NB4 (cell line): ENCODE data around the gene PSME4.
A peak's percentile ranks its signal among the peaks of the same experiment; 100 is the strongest.

ENCODE experiments used
- DNase-seq: peaks from one replicate; pipeline ENCODE4 v3.0.0; 2010; ENCODE audit warnings: low read depth
- H3K4me3 ChIP-seq: one replicate; pipeline ENCODE4 v1.5.1; 2011; ENCODE audit warnings: mild to moderate bottlenecking, low read depth, low read length, moderate library complexity
- MYC ChIP-seq: IDR thresholded peaks from 2 replicates; pipeline ENCODE4 v1.6.1; 2011; ENCODE audit warnings: low read depth, low read length
- POLR2A ChIP-seq: IDR thresholded peaks from 2 replicates; pipeline ENCODE4 v1.6.1; 2011; ENCODE audit warnings: mild to moderate bottlenecking; ENCODE audit not compliant: insufficient read length; ENCODE audit errors: extremely low read depth
- TF ChIP-seq, protein P1 (sequence below): IDR thresholded peaks from 2 replicates; pipeline ENCODE4 v1.6.1; 2011; ENCODE audit warnings: low read depth, low read length
- TF ChIP-seq, protein P2 (sequence below): IDR thresholded peaks from one replicate; pipeline ENCODE4 v1.5.1; 2012; ENCODE audit warnings: low read depth, low read length

Gene PSME4

DNA sequence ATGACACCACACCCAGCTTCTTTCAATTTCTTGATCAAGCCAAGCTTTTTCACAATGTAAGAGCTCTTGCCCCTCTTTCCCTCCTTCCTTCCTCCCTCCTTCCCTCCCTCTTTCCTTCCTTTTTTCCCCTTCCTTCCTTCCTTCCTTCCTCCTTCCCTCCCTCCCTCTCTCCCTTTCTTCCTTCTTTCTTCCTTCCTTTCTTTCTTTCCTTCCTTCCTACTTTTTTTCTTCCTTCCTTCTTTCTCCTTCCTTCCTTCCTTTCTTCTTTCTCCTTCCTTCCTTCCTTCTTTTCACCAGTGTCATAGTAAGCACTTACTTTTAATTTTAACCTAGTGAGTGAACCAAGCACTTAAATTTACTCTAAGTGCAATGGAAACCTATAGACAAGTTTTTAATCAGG lies 21.2 kb upstream of the PSME4 start:
- TF ChIP-seq POLR2A = no peak
- TF ChIP-seq MYC = no peak
- TF ChIP-seq, protein P1, sequence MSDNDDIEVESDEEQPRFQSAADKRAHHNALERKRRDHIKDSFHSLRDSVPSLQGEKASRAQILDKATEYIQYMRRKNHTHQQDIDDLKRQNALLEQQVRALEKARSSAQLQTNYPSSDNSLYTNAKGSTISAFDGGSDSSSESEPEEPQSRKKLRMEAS = no peak
- TF ChIP-seq, protein P2, sequence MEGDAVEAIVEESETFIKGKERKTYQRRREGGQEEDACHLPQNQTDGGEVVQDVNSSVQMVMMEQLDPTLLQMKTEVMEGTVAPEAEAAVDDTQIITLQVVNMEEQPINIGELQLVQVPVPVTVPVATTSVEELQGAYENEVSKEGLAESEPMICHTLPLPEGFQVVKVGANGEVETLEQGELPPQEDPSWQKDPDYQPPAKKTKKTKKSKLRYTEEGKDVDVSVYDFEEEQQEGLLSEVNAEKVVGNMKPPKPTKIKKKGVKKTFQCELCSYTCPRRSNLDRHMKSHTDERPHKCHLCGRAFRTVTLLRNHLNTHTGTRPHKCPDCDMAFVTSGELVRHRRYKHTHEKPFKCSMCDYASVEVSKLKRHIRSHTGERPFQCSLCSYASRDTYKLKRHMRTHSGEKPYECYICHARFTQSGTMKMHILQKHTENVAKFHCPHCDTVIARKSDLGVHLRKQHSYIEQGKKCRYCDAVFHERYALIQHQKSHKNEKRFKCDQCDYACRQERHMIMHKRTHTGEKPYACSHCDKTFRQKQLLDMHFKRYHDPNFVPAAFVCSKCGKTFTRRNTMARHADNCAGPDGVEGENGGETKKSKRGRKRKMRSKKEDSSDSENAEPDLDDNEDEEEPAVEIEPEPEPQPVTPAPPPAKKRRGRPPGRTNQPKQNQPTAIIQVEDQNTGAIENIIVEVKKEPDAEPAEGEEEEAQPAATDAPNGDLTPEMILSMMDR = no peak
- DNase-seq = no peak

DNA sequence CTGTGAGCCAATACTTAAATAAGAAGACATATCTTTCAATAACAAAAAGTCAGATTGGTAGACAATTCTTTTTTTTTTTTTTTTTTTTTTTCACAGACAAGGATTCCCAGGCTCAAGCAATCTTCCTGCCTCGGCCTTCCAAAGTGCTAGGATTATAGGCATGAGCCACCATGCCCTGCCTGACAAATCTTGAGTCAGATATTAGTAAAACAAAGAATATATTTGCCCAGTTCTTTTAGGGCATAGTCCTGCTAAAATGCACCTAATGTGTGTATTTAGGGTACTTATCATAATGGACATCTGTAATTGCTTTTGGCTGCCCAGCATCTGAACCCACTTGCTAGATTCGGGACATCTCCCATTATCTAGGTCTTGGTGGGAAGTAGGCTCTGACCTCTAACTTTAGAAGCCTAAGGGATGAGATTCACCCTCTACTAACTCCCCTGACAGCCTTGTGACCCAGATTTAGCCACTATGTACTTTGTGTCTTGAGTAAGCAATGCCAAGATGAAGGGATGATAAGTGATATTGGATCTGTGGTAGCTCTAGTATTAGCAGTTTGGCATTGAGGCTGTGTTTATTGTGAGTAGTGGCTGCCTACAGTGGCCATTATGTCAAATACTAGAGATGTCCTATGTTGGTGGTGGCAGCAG lies 18.5 kb upstream of the PSME4 start:
- no peak overlapping the region for H3K4me3 ChIP-seq
- TF ChIP-seq POLR2A (no peak), MYC (no peak)
- TF ChIP-seq, protein P1 = no peak
- TF ChIP-seq, protein P2 = no peak
- no peak for DNase-seq

More for the DNA sequence above, 21.2 kb upstream of the PSME4 start:
- H3K4me3 ChIP-seq = no peak overlapping the region

DNA sequence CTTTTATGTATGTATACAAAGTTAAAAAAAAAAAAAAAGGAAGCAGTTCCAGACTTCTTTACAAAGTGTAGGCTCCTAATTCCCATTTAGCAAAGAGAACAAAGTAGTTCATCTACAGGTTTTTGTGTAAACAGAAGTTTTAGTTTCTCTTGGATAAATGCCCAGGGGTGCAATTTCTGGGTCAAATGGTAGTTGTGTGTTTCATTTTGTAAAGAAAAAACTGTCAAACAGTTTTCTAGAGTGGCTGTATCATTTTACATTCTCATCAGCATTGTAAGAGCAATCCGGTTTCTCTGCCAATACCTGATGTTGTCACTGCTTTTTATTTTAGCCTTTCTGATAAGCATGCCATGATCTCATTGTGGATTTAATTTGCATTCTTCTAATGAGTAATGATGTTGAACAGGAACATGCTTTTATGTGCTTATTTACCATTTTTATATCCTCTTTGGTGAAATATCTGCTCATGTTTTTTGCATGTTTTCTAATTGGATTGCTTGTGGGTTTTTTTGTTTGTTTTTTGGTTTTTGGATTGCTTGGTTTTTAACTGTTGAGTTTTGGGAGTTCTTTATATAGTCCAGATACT lies 16.6 kb upstream of the PSME4 start:
- no peak for DNase-seq
- no peak overlapping the region for H3K4me3 ChIP-seq
- TF ChIP-seq, protein P2 = no peak
- TF ChIP-seq MYC = no peak
- no peak for TF ChIP-seq POLR2A
- TF ChIP-seq, protein P1 = no peak

DNA sequence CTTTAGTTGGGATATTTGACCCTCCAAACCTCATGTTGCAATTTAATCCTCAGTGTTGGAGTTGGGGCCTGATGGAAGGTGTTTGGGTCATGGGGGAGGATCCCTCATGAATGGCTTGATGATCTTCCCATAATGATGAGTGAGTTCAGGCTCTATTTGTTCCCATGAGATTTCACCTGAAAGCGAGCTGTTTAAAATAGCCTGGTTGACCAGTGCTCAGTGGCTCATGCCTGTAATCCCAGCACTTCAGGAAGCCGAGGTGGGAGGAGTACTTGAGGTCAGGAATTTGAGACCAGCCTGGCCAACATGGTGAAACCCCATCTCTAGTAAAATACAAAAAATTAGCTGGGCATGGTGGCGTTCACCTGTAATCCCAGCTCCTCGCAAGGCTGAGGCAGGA lies 14.9 kb upstream of the PSME4 start:
- TF ChIP-seq, protein P2 = no peak
- no peak for TF ChIP-seq POLR2A
- no peak for DNase-seq
- H3K4me3 ChIP-seq = no peak overlapping the region

DNA sequence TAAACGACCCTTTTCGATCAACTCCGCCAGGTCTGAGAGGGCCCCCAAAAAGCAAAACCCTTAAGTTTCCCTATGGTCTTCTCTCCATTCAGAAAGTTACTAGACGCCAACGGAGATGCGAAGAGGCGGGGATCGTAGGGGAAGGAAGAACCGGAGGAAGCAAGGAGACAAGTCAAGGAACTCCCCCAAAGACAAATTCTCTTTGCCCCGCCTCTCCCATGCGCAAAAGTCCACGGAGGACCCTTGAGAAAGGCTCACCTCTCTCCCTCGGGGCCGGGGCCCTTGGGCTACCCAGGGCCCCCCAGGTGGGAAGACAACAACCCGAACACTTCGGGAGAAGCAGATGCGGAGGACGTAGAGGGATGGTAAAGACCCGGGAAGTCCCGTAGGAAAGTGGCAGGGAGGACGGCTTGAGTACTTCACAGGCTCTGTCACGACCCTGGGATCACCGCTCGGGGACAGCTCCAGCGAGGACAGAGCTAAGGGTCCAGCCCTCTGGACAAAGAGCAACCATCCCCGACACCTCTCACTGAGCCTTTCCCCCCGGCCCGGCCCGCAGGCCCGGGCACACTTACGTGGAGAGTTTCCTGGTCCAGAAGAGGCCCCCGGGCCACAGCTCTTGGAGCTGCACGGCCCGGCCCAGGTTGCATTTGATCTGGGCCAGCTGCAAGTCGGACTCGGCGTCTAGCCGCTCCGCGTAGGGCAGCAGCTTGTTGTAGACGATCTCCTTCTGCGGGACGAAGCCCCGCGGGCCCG lies 647 bp downstream of the PSME4 start:
- H3K4me3 ChIP-seq = peak overlapping the region; percentile 74
- DNase-seq = peak; percentile 70
- TF ChIP-seq, protein P2 = no peak
- TF ChIP-seq, protein P1 = no peak
- TF ChIP-seq MYC (no peak), POLR2A (no peak)
